Natural killer cell (primary cell): ENCODE data around the gene TNFAIP8L3. TPM values are rescaled to one million over a fixed set of nuclear protein-coding genes. Genes with fewer than 3 reads are reported as not detected.

ENCODE experiments used
- ATAC-seq, 3 donors: fragments of 150-1000 bp in 2 of 3; fragments of 200-7000 bp in 1 of 3; cut with Tn5 transposase; 1 replicate in 1 of 3; 2 replicates in 2 of 3; pipeline ENCODE4 v1.10.0; 2021; ENCODE audit warnings: mild to moderate bottlenecking in 2 of 3, moderate library complexity in 2 of 3
- DNase-seq, 2 donors: peaks; one replicate each; pipeline versions ENCODE4 v3.0.0 to v3.0.0-alpha.2; 2013 to 2021; ENCODE audit warnings: mixed read lengths in 1 of 2
- H3K27ac ChIP-seq: one replicate; pipeline ENCODE4 v1.5.1; 2013; ENCODE audit warnings: mild to moderate bottlenecking, low read length
- H3K27me3 ChIP-seq: one replicate; pipeline ENCODE4 v1.6.1; 2013; ENCODE audit warnings: low read length; ENCODE audit not compliant: control insufficient read depth, insufficient read depth
- H3K36me3 ChIP-seq: one replicate; pipeline ENCODE4 v1.6.1; 2013; ENCODE audit warnings: low read length; ENCODE audit not compliant: control insufficient read depth, insufficient read depth
- H3K4me1 ChIP-seq: one replicate; pipeline ENCODE4 v1.6.1; 2013; ENCODE audit warnings: low read length; ENCODE audit not compliant: control insufficient read depth, insufficient read depth
- H3K4me3 ChIP-seq: one replicate; pipeline ENCODE4 v1.5.1; 2013; ENCODE audit warnings: low read length
- H3K9me3 ChIP-seq: one replicate; pipeline ENCODE4 v1.6.1; 2013; ENCODE audit warnings: low read length; ENCODE audit not compliant: control insufficient read depth, insufficient read depth
- H3K27ac Mint-ChIP-seq, 2 donors: one replicate each; pipeline ENCODE4 v1.8.0; 2022; ENCODE audit warnings: mild to moderate bottlenecking in 2 of 2, mixed read lengths in 2 of 2, moderate library complexity in 1 of 2
- H3K27me3 Mint-ChIP-seq, 2 donors: one replicate each; pipeline ENCODE4 v1.8.0; 2022; ENCODE audit warnings: low read depth in 2 of 2, mixed read lengths in 2 of 2
- H3K36me3 Mint-ChIP-seq: one replicate; pipeline ENCODE4 v1.8.0; 2022; ENCODE audit warnings: mixed read lengths
- H3K4me1 Mint-ChIP-seq, 2 donors: one replicate each; pipeline ENCODE4 v1.8.0; 2022; ENCODE audit warnings: mixed read lengths in 2 of 2
- H3K4me3 Mint-ChIP-seq: one replicate; pipeline ENCODE4 v1.8.0; 2022; ENCODE audit warnings: mild to moderate bottlenecking, moderate library complexity, mixed read lengths
- H3K9me3 Mint-ChIP-seq, 2 donors: one replicate each; pipeline ENCODE4 v1.8.0; 2022; ENCODE audit warnings: mixed read lengths in 2 of 2
- CTCF ChIP-seq: fragments of 200-600 bp; IDR thresholded peaks from one replicate; pipeline ENCODE4 v1.8.0; 2022; ENCODE audit warnings: antibody characterized with exemption
- WGBS: methylation state at CpG from one replicate; pipeline ENCODE4 v1.1.7; 2013; ENCODE audit warnings: missing lambda C conversion rate; ENCODE audit not compliant: insufficient coverage; 5-methylcytosine and 5-hydroxymethylcytosine counted together
- intact Hi-C: fragments of 100-400 bp; cut with micrococcal nuclease; formaldehyde crosslinking; loops from one replicate; pipeline ENCODE4 v1.14.2; 2022
- total RNA-seq, 4 donors: library from RNA; stranded (reverse); fragments of 120-200 nt in 1 of 4; gene quantifications; one replicate each; pipeline versions ENCODE4 v1.2.3 to v1.2.4, GENCODE V29; 2013 to 2022

Gene TNFAIP8L3
- total RNA-seq, 3 donors from 2014 or later (not counting 1 experiment from before 2014, with no cell fraction given): not detected

- 79% methylated on average over 3 of the region's 6 CpGs for WGBS
- no peaks in the 10 kb centered on the region for H3K9me3 Mint-ChIP-seq
- no peak for TF ChIP-seq CTCF
- H3K4me3 ChIP-seq: no peak overlapping the region
- intact Hi-C loops: no loop called here
- no peaks in the 10 kb centered on the region for H3K36me3 Mint-ChIP-seq
- no peaks in the 10 kb centered on the region for H3K36me3 ChIP-seq
- peaks cover 44% of the 10 kb centered on the region for H3K27me3 ChIP-seq
- DNase-seq (no peak), ATAC-seq (no peak)
- no peak overlapping the region for H3K27ac ChIP-seq
- H3K9me3 ChIP-seq: no peaks in the 10 kb centered on the region
- no peaks in the 10 kb centered on the region for H3K4me1 Mint-ChIP-seq
- peaks cover 53 to 76% of the 10 kb centered on the region in 2 donors for H3K27me3 Mint-ChIP-seq
- no peak overlapping the region for H3K27ac Mint-ChIP-seq
- H3K4me3 Mint-ChIP-seq: no peak overlapping the region
- peaks cover 14% of the 10 kb centered on the region for H3K4me1 ChIP-seq
Measured at GRCh38 chr15:51095681-51096331, 1.1 kb upstream of the TNFAIP8L3 start.

- H3K4me3 ChIP-seq: no peak overlapping the region
- Mint-ChIP-seq H3K36me3 (no peaks in the 10 kb centered on the region), H3K9me3 (no peaks in the 10 kb centered on the region), H3K4me1 (no peaks in the 10 kb centered on the region), H3K27ac (no peak overlapping the region), H3K4me3 (peak overlapping the region; percentile 42), H3K27me3 (peaks cover 51 to 76% of the 10 kb centered on the region in 2 donors)
- peaks cover 14% of the 10 kb centered on the region for H3K4me1 ChIP-seq
- intact Hi-C loops: no loop called here
- WGBS: 1% methylated on average over 65 of the region's 65 CpGs
- no peak for TF ChIP-seq CTCF
- H3K9me3 ChIP-seq: no peaks in the 10 kb centered on the region
- no peak overlapping the region for H3K27ac ChIP-seq
- peaks cover 42% of the 10 kb centered on the region for H3K27me3 ChIP-seq
- DNase-seq: no peak
- no peaks in the 10 kb centered on the region for H3K36me3 ChIP-seq
- no peak for ATAC-seq
Measured at GRCh38 chr15:51093839-51094605, 684 bp downstream of the TNFAIP8L3 start.

- Mint-ChIP-seq H3K4me1 (no peaks in the 10 kb centered on the region), H3K27me3 (peaks cover 51 to 79% of the 10 kb centered on the region in 2 donors), H3K4me3 (no peak overlapping the region), H3K36me3 (no peaks in the 10 kb centered on the region), H3K27ac (no peak overlapping the region), H3K9me3 (no peaks in the 10 kb centered on the region)
- Histone ChIP-seq H3K27me3 (peaks cover 40% of the 10 kb centered on the region), H3K9me3 (no peaks in the 10 kb centered on the region), H3K36me3 (no peaks in the 10 kb centered on the region), H3K27ac (no peak overlapping the region), H3K4me1 (peaks cover 14% of the 10 kb centered on the region), H3K4me3 (no peak overlapping the region)
- ATAC-seq (no peak), DNase-seq (no peak)
- intact Hi-C loops: no loop called here
- no peak for TF ChIP-seq CTCF
- WGBS: 13% methylated on average over 19 of the region's 21 CpGs
Measured at GRCh38 chr15:51093488-51093838, 1.2 kb downstream of the TNFAIP8L3 start.
